H1 (cell line): ENCODE results near the gene KLHDC4. TPM values are rescaled to one million over a fixed set of nuclear protein-coding genes. Genes with fewer than 3 reads are reported as not detected.

ENCODE experiments used
- CTCF ChIA-PET: fragments of 300-600 bp; sonication (Branson Sonifier 250); formaldehyde crosslinking; loops from one replicate; lab custom pipeline; 2021; ENCODE audit not compliant: partially characterized antibody; lab: Charles Lee
- POLR2A ChIA-PET: fragments of 300-600 bp; sonication (Branson Sonifier 250); formaldehyde crosslinking; loops from one replicate; lab custom pipeline; 2021; ENCODE audit warnings: inconsistent platforms; ENCODE audit not compliant: partially characterized antibody; lab: Charles Lee
- DNase-seq, 2 experiments: peaks; one replicate each; pipeline versions ENCODE4 v3.0.0 to v3.0.0-alpha.2; 2010 to 2022; ENCODE audit warnings: low spot score in 2 of 2, low read depth in 1 of 2, mixed read lengths in 1 of 2
- FAIRE-seq: peaks from 2 replicates; lab custom pipeline; 2011; peaks lifted over from hg19 to GRCh38; lab: Jason Lieb, UNC
- H2AFZ ChIP-seq: 2 replicates; pipeline ENCODE4 v1.8.1; 2012; ENCODE audit warnings: low read length, inconsistent platforms
- H2AK5ac ChIP-seq: 2 replicates; pipeline ENCODE4 v1.6.1; 2013; ENCODE audit warnings: low read depth, low read length
- H2BK120ac ChIP-seq: replicated peaks from 2 replicates; pipeline ENCODE3; 2013; ENCODE audit warnings: low read depth, low read length, inconsistent platforms
- H2BK12ac ChIP-seq: 2 replicates; pipeline ENCODE4 v1.6.1; 2013; ENCODE audit warnings: low read depth, low read length
- H2BK15ac ChIP-seq: 2 replicates; pipeline ENCODE4 v1.6.1; 2013; ENCODE audit warnings: low read length
- H2BK20ac ChIP-seq: 2 replicates; pipeline ENCODE4 v1.6.1; 2013; ENCODE audit warnings: low read length
- H2BK5ac ChIP-seq: 2 replicates; pipeline ENCODE4 v1.6.1; 2013; ENCODE audit warnings: low read depth, low read length
- H3K14ac ChIP-seq: 2 replicates; pipeline ENCODE4 v1.6.1; 2013; ENCODE audit warnings: inconsistent platforms; ENCODE audit not compliant: insufficient read length
- H3K18ac ChIP-seq: 2 replicates; pipeline ENCODE4 v1.6.1; 2013; ENCODE audit warnings: low read length; ENCODE audit errors: extremely low read depth
- H3K23ac ChIP-seq: 2 replicates; pipeline ENCODE4 v1.6.1; 2013; ENCODE audit warnings: inconsistent platforms; ENCODE audit not compliant: insufficient read length
- H3K23me2 ChIP-seq: 2 replicates; pipeline ENCODE4 v1.6.1; 2013; ENCODE audit warnings: low read depth, low read length
- H3K27ac ChIP-seq: 2 replicates; pipeline ENCODE4 v1.6.1; 2011; ENCODE audit warnings: low read depth, low read length, inconsistent platforms
- H3K27me3 ChIP-seq, 4 experiments: replicated peaks in 1 of 4; 1 replicate in 1 of 4; 2 replicates in 3 of 4; pipeline versions ENCODE4 v1.6.1 to v1.8.1; 2011 to 2013; ENCODE audit warnings: low read length in 3 of 4, mild to moderate bottlenecking in 3 of 4, inconsistent platforms in 2 of 4, mixed read lengths in 2 of 4, moderate library complexity in 1 of 4; ENCODE audit not compliant: control insufficient read depth in 3 of 4, insufficient read depth in 3 of 4; ENCODE audit errors: extremely low read depth in 1 of 4
- H3K36me3 ChIP-seq, 4 experiments: 2 replicates each; pipeline versions ENCODE4 v1.6.1 to v1.8.1; 2011 to 2013; ENCODE audit warnings: mild to moderate bottlenecking in 4 of 4, low read length in 3 of 4, moderate library complexity in 2 of 4, control low read depth in 1 of 4, inconsistent platforms in 1 of 4; ENCODE audit not compliant: insufficient read depth in 4 of 4, control insufficient read depth in 2 of 4
- H3K4ac ChIP-seq: replicated peaks from 2 replicates; pipeline ENCODE3; 2013; ENCODE audit warnings: low read length, low read depth, mixed read lengths, inconsistent platforms; ENCODE audit not compliant: insufficient read length
- H3K4me1 ChIP-seq, 4 experiments: replicated peaks in 1 of 4; 1 replicate in 1 of 4; 2 replicates in 3 of 4; pipeline versions ENCODE4 v1.6.1 to v1.8.1; 2011 to 2013; ENCODE audit warnings: low read length in 3 of 4, inconsistent platforms in 2 of 4, mixed read lengths in 1 of 4; ENCODE audit not compliant: insufficient read depth in 4 of 4, control insufficient read depth in 3 of 4
- H3K4me2 ChIP-seq, 2 experiments: 2 replicates each; pipeline versions ENCODE4 v1.6.1 to v1.8.1; 2011 to 2013; ENCODE audit warnings: low read depth in 2 of 2, low read length in 2 of 2, control low read depth in 1 of 2, inconsistent platforms in 1 of 2, mild to moderate bottlenecking in 1 of 2; ENCODE audit not compliant: insufficient read depth in 1 of 2
- H3K4me3 ChIP-seq, 4 experiments: fragments of 200-600, 300-600 bp in 1 of 4; sonication (generic), shearing (Covaris generic), sonication (Bioruptor Twin) in 1 of 4; 2 replicates each; pipeline versions ENCODE4 v1.5.1 to v1.8.1; 2011 to 2016; ENCODE audit warnings: low read length in 4 of 4, low read depth in 3 of 4, control low read depth in 2 of 4, inconsistent platforms in 2 of 4, mild to moderate bottlenecking in 2 of 4, mixed read lengths in 1 of 4, moderate library complexity in 1 of 4; ENCODE audit not compliant: insufficient read depth in 2 of 4; ENCODE audit errors: extremely low read depth in 1 of 4
- H3K56ac ChIP-seq: replicated peaks from 2 replicates; pipeline ENCODE3; 2013; ENCODE audit warnings: low read depth, mild to moderate bottlenecking, mixed read lengths, low read length, inconsistent platforms; ENCODE audit not compliant: insufficient read length
- H3K79me1 ChIP-seq: 2 replicates; pipeline ENCODE4 v1.6.1; 2013; ENCODE audit warnings: low read depth, low read length, control low read depth
- H3K79me2 ChIP-seq, 2 experiments: 2 replicates each; pipeline versions ENCODE4 v1.6.1 to v1.8.1; 2012 to 2013; ENCODE audit warnings: low read length in 2 of 2, mild to moderate bottlenecking in 2 of 2, inconsistent platforms in 1 of 2; ENCODE audit not compliant: insufficient read depth in 2 of 2, control insufficient read depth in 1 of 2
- H3K9ac ChIP-seq, 4 experiments: replicated peaks in 1 of 4; 1 replicate in 1 of 4; 2 replicates in 3 of 4; pipeline versions ENCODE4 v1.6.1 to v1.8.1; 2011 to 2013; ENCODE audit warnings: low read depth in 3 of 4, low read length in 3 of 4, control low read depth in 2 of 4, mild to moderate bottlenecking in 2 of 4, moderate library complexity in 2 of 4, inconsistent platforms in 1 of 4; ENCODE audit errors: extremely low read depth in 1 of 4
- H3K9me3 ChIP-seq, 2 experiments: 2 replicates each; pipeline versions ENCODE4 v1.6.1 to v1.8.1; 2012 to 2013; ENCODE audit warnings: mild to moderate bottlenecking in 2 of 2, moderate library complexity in 2 of 2, control low read depth in 1 of 2, inconsistent platforms in 1 of 2, low read depth in 1 of 2, low read length in 1 of 2, mixed read lengths in 1 of 2; ENCODE audit not compliant: insufficient read depth in 2 of 2
- H4K20me1 ChIP-seq, 2 experiments: replicated peaks in 1 of 2; 2 replicates each; pipeline versions ENCODE3 to v1.8.1; 2011 to 2013; ENCODE audit warnings: inconsistent platforms in 2 of 2, low read length in 2 of 2, mild to moderate bottlenecking in 1 of 2; ENCODE audit not compliant: insufficient read depth in 2 of 2, control insufficient read depth in 1 of 2
- H4K5ac ChIP-seq: 2 replicates; pipeline ENCODE4 v1.6.1; 2013; ENCODE audit warnings: low read length, low read depth, mixed read lengths, inconsistent platforms; ENCODE audit not compliant: insufficient read length
- H4K8ac ChIP-seq: 2 replicates; pipeline ENCODE4 v1.8.0; 2013; ENCODE audit warnings: mild to moderate bottlenecking, moderate library complexity, low read length, inconsistent platforms; ENCODE audit not compliant: insufficient read depth; ENCODE audit errors: extremely low read depth
- H4K91ac ChIP-seq: replicated peaks from 2 replicates; pipeline ENCODE3; 2013; ENCODE audit warnings: low read length, mixed read lengths, inconsistent platforms; ENCODE audit not compliant: insufficient read length
- BCL11A ChIP-seq, 2 experiments: IDR thresholded peaks; one replicate each; pipeline ENCODE4 v1.6.1; 2011; ENCODE audit warnings: low read depth in 2 of 2, low read length in 2 of 2, mild to moderate bottlenecking in 2 of 2
- HDAC2 ChIP-seq, 2 experiments: fragments of 300-600 bp in 1 of 2; sonication (generic) in 1 of 2; IDR thresholded peaks; 2 replicates each; pipeline ENCODE4 v1.6.1; 2011 to 2012; ENCODE audit warnings: low read depth in 2 of 2, low read length in 2 of 2, mild to moderate bottlenecking in 2 of 2, moderate library complexity in 2 of 2, borderline replicate concordance in 1 of 2, inconsistent platforms in 1 of 2
- HDAC6 ChIP-seq: IDR thresholded peaks from one replicate; pipeline ENCODE4 v1.7.1; 2012; ENCODE audit warnings: low read depth, mild to moderate bottlenecking, inconsistent platforms, low read length, moderate library complexity
- JUN ChIP-seq: IDR thresholded peaks from 2 replicates; pipeline ENCODE4 v1.6.1; 2011; ENCODE audit warnings: low read depth, mild to moderate bottlenecking, improper control_type of control experiment, low read length
- KDM1A ChIP-seq: fragments of 200-600, 300-600 bp; sonication (generic); IDR thresholded peaks from 2 replicates; pipeline ENCODE4 v1.7.1; 2016; ENCODE audit warnings: mild to moderate bottlenecking, low read length, borderline replicate concordance
- NANOG ChIP-seq: IDR thresholded peaks from 2 replicates; pipeline ENCODE4 v1.6.1; 2011; ENCODE audit warnings: low read length, low read depth, mild to moderate bottlenecking, inconsistent platforms; ENCODE audit not compliant: insufficient read depth, poor library complexity, severe bottlenecking
- NRF1 ChIP-seq: IDR thresholded peaks from 2 replicates; pipeline ENCODE4 v1.6.1; 2011; ENCODE audit warnings: mild to moderate bottlenecking, low read depth, low read length, improper control_type of control experiment
- PHF8 ChIP-seq: fragments of 200-600 bp; sonication (generic); conservative IDR thresholded peaks from 2 replicates; pipeline ENCODE4 v1.7.1; 2012; ENCODE audit warnings: low read depth, mild to moderate bottlenecking, inconsistent platforms, low read length, moderate library complexity
- POLR2A ChIP-seq, 2 experiments: IDR thresholded peaks; 1 replicate in 1 of 2; 2 replicates in 1 of 2; pipeline ENCODE4 v1.6.1; 2011; ENCODE audit warnings: low read depth in 2 of 2, low read length in 2 of 2, mild to moderate bottlenecking in 2 of 2; ENCODE audit errors: control extremely low read depth in 1 of 2
- POU5F1 ChIP-seq: IDR thresholded peaks from 2 replicates; pipeline ENCODE4 v1.6.1; 2011; ENCODE audit warnings: low read depth, mild to moderate bottlenecking, low read length, moderate library complexity
- RAD21 ChIP-seq, 2 experiments: IDR thresholded peaks in 1 of 2; conservative IDR thresholded peaks in 1 of 2; 2 replicates each; pipeline ENCODE4 v1.6.1; 2011; ENCODE audit warnings: low read depth in 2 of 2, low read length in 2 of 2, improper control_type of control experiment in 1 of 2, inconsistent platforms in 1 of 2, mild to moderate bottlenecking in 1 of 2, moderate library complexity in 1 of 2
- SRF ChIP-seq: IDR thresholded peaks from 2 replicates; pipeline ENCODE4 v1.6.1; 2011; ENCODE audit warnings: mild to moderate bottlenecking, low read depth, low read length, moderate library complexity
- SUZ12 ChIP-seq: fragments of 200-600 bp; sonication (generic); IDR thresholded peaks from 2 replicates; pipeline ENCODE4 v1.6.1; 2012; ENCODE audit warnings: mild to moderate bottlenecking, inconsistent platforms, low read length, moderate library complexity, mixed read lengths
- WGBS, 2 experiments: shearing (Covaris generic) in 1 of 2; methylation state at CpG; one replicate each; pipeline versions ENCODE4 v1.1.6 to v1.1.7; 2013 to 2015; ENCODE audit warnings: low lambda C conversion rate in 2 of 2, mixed read lengths in 2 of 2, inconsistent platforms in 1 of 2, low coverage in 1 of 2, missing lambda C conversion rate in 1 of 2; ENCODE audit not compliant: insufficient replicate concordance in 2 of 2, insufficient coverage in 1 of 2, insufficient read length in 1 of 2; ENCODE audit errors: extremely low coverage in 1 of 2, missing lambda C conversion rate in 1 of 2; 5-methylcytosine and 5-hydroxymethylcytosine counted together
- polyA plus RNA-seq, 7 experiments: library from polyadenylated mRNA; depleted of rRNA in 3 of 7; stranded (reverse) in 5 of 7; unstranded in 2 of 7; fragments of >200 nt in 5 of 7; fragments of 200-250 nt in 2 of 7; gene quantifications; 1 replicate in 5 of 7; 2 replicates in 1 of 7; 4 replicates in 1 of 7; pipeline versions ENCODE4 v1.2.1 to v1.2.3, GENCODE V29; 2011 to 2013; ENCODE audit warnings: missing spikeins in 2 of 7, mixed read lengths in 2 of 7
- total RNA-seq: library from RNA; stranded (reverse); fragmentation: NEBNext Ultra II Directional; extraction: Animal tissue kit (Norgen Biotek cat#: 25700); gene quantifications from 2 replicates; pipeline ENCODE4 v1.2.1, GENCODE V29; 2021

KLHDC4 gene
- total and polyA plus RNA-seq, 2 of the 8 experiments (the other 6 are each of a cell fraction or from before 2014, with no cell fraction given), result 23.7 to 63.9 TPM

DNA sequence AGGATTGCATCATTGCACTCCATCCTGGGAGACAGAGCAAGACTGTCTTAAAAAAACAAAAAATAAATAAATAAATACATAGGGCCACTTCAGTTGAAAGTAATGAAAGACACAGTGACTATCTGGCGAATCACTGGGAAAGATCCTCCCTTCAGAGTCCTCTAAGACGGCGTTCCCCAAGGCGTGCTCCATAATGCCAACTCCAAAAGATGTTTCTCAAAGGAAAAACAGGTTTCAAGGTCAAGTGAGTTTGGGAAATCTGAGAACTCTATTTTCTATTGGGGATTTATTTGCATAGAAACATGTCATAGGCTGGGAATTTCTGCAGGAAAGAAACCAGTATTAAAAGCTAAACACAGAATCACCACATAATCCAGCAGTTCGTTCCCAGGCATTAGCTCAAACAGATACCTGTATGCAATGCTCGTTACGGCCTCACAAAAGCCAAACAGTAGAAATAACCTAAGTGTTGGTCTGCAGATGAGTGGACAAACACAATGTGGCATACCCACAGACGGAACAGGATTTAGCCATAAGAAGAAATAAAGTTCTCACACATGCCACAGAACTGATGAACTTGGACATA lies 7.9 kb downstream of the KLHDC4 start:
- Histone ChIP-seq H3K56ac (no peak overlapping the region), H3K4me1 (no peaks in the 10 kb centered on the region), H2BK15ac (no peak overlapping the region), H4K5ac (no peak overlapping the region), H2BK120ac (no peak overlapping the region), H2BK12ac (no peak overlapping the region), H3K4me2 (no peak overlapping the region), H2BK5ac (no peak overlapping the region), H3K36me3 (peaks cover 16 to 66% (median 52%) of the 10 kb centered on the region in 4 experiments), H3K4ac (no peak overlapping the region), H2AFZ (no peak overlapping the region), H3K23me2 (no peaks in the 10 kb centered on the region), H3K23ac (no peak overlapping the region), H2AK5ac (no peak overlapping the region), H3K9ac (no peak overlapping the region), H4K8ac (no peak overlapping the region), H3K27ac (no peak overlapping the region), H3K4me3 (no peak overlapping the region), H3K9me3 (no peaks in the 10 kb centered on the region), H3K18ac (no peak overlapping the region), H4K20me1 (peaks cover 3 to 17% of the 10 kb centered on the region in 2 experiments), H3K14ac (no peak overlapping the region), H4K91ac (no peak overlapping the region), H3K79me1 (peaks cover 3% of the 10 kb centered on the region; the same call in 1 of the 2 replicates), H2BK20ac (no peak overlapping the region), H3K27me3 (no peaks in the 10 kb centered on the region), H3K79me2 (peaks cover 3 to 48% of the 10 kb centered on the region in 2 experiments; a peak in 3 of 4 replicates)
- no peak for FAIRE-seq
- ChIA-PET CTCF (interaction anchor here (1.2 to 1.8 kb wide), 3 partner anchors 11 to 24 kb away, joined by 3 to 5 read pairs (median 4); no protein-coding TSS in a partner anchor), POLR2A (interaction anchor here (0.8 to 1.2 kb wide), 3 partner anchors 23 to 111 kb away, joined by 3 read pairs; partner anchors contain the start of gene SLC7A5)
- DNase-seq, result no peak
- 92% methylated on average over 8 of the region's 8 CpGs; no CpG with 5 or more reads in 1 of the 2 experiments for WGBS, 2 experiments
- TF ChIP-seq SRF (no peak), HDAC6 (no peak), POU5F1 (no peak), KDM1A (no peak), BCL11A (IDR thresholded peaks at IDR 0.05; ENCODE audit: low read depth in 2 of 2, low read length in 2 of 2) (no peak), POLR2A (IDR thresholded peaks at IDR 0.05; ENCODE audit: control extremely low read depth in 1 of 2, low read depth in 2 of 2, low read length in 2 of 2) (no peak), HDAC2 (IDR thresholded peaks at IDR 0.05; ENCODE audit: borderline replicate concordance in 1 of 2, low read depth in 2 of 2, low read length in 2 of 2) (no peak), PHF8 (no peak), NRF1 (no peak), JUN (no peak), SUZ12 (no peak), NANOG (no peak), RAD21 (IDR thresholded peaks at IDR 0.05 in 1 of 2, conservative IDR thresholded peaks at IDR 0.05 in 1 of 2; ENCODE audit: low read depth in 2 of 2, low read length in 2 of 2) (no peak)
